HG03565 (cell line): ENCODE measurements around the gene SHH.
"Not testable (repeated sequence)": the region's sequence is repeated elsewhere in the genome, so short reads cannot be mapped to it uniquely, and the experiment has no call there.

Experiments used
- ATAC-seq: cut with Tn5 transposase; IDR thresholded peaks from one replicate; pipeline ENCODE4 v1.9.1; 2021; ENCODE audit warnings: mild to moderate bottlenecking, moderate library complexity; ENCODE audit not compliant: unreplicated experiment

Gene SHH

DNA sequence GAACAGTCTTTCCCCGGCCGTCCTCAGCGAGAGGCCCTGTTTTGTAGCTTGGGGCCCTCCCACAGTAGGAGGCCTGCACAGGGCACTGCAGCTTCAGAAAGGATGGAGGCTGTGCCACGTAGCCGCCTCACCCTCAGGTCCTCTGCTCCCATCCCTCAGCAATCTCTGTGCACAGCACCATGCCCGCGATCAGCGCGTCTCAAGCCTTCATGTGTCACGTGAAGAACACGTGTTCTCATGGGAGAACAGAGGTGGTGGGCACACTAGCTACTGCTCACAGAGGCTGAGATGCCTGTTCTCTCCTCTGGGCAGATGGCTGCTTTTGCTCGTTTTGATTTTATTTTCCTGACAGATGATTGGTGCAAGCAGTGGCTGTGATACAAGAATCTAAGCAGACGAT lies 8.5 kb upstream of the SHH start:
- ATAC-seq = no peak

DNA sequence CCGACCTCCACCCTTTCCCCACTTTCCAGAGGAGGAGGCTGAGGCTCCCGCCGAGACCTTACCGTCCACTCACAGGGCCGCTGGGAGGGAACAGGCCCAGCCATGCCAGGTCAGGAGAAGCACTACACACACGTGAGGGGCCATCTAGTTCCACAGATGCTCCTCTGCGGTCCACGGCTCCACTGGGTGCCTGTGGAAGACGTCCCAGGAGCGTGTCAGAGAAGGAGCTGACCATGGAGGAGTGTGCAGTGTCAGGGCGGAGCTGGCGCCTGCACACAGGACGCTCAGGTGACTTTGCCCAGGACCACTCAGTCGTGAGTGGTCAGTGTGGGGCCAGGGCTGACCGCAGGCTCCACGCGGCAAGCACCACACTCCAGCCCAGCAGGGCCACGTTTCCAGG lies 8.0 kb upstream of the SHH start:
- no peak for ATAC-seq

DNA sequence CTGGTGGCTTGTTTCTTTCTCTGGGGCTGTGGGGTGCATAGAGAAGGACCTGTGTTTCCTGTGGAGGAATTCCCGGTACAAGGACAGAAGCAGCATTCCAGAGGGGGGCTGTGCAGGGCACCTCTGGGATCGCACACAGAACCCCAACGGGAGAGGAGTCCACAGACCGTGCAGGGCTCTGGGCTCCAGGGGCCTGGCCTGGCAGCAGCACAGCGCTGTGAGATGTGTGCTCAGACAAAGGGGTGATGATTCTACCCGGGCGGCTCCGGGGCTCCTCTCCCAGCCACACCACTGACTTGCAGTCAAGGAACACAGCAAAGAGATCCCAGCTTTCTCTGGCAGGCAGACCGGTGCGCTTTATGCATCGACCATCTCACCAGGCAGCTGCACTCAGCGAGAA lies 6.9 kb upstream of the SHH start:
- ATAC-seq = no peak

DNA sequence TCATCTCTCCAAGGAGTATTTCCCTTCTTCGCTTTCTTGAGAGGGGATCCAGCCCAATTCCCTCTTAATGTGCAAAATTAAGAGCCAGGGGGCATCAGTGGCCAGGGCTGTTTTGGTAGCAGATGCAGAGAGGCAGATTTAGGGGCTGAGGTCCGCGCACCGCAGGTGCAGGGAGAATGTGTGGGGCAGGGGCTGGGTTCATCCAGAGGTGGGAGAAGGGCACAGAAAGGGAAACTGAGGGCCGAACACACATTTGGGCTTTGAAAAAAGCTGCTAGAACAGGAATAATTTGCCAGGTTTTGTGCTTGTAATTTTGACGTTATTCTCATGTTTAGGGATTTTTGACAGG lies 6.5 kb upstream of the SHH start:
- no peak for ATAC-seq

DNA sequence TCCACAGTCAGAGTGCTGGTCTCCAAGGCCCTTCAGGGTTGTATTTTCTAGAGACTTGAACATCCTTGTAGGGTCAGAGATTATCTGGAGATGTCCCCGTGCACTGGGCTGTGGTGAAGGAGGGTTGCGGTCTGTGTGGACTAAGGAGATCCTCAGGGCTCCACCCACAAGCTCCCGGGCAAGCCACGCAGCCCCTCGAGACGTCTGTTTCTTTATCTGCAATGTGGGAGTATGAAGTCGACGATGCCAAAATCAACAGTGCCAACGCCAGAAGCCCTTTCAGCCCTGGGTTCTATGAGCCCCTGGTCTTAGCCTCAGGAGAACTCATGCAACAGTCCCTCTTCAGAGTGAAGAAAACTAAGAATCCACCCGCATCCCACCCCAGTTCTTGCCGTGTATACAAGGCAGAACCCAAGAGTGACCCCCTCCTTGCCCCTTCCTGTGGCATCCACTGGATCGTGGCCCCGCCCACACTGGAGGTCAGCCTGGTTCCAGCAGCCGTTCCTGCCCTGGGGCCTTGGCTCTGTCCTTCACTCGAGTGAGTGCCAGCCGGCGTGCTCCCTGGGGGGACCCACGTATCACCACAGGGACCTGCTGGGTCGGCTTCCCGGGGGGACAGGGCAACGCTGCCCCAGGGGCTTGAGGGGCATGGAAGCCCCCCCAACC lies 6.0 kb upstream of the SHH start:
- no peak for ATAC-seq

DNA sequence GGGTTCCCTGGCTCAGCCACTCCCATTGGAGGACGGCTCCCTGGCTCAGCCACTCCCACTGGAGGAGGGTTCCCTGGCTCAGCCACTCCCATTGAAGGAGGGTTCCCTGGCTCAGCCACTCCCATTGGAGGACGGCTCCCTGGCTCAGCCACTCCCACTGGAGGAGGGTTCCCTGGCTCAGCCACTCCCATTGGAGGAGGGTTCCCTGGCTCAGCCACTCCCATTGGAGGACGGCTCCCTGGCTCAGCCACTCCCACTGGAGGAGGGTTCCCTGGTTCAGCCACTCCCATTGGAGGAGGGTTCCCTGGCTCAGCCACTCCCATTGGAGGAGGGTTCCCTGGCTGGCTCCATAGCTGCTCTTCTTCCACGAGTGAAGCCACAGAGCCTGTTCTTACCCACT lies 5.3 kb upstream of the SHH start:
- not testable (repeated sequence) for ATAC-seq

DNA sequence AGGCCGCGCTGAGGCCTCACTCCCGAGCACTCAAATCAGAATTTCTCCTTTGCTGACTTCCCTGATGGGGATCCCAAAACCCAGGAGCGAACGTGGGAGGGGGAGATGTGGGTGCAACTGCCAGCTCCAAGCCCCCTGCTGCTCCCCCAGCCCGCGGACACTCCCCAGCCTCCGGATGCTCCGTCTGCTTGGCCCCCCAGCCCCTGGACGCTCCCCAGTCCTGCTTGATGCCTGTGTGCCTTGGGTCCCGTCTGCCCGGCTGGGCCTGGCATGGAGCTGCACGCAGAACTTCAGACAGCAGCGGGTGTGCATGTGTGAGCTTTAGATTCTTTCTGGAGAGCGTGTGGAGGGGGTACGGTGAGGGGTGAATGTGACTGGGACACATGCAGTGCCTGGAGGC lies 4.7 kb upstream of the SHH start:
- no peak for ATAC-seq

DNA sequence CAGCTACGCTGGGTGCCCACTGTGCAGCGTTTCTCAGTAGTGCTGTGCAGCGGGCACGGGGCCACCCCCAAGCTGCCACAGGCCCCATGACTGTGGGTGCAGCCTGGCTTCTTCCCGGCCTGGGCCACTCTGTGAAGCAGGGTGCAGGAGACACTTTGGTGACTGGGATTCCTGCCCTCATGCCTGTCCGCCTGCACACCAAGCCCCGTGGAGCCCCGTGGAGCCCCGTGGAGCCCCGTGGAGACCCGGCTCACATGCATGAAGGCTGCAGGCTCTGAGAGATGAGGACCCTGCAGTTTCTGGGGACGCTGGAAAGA lies 3.9 kb upstream of the SHH start:
- no peak for ATAC-seq

DNA sequence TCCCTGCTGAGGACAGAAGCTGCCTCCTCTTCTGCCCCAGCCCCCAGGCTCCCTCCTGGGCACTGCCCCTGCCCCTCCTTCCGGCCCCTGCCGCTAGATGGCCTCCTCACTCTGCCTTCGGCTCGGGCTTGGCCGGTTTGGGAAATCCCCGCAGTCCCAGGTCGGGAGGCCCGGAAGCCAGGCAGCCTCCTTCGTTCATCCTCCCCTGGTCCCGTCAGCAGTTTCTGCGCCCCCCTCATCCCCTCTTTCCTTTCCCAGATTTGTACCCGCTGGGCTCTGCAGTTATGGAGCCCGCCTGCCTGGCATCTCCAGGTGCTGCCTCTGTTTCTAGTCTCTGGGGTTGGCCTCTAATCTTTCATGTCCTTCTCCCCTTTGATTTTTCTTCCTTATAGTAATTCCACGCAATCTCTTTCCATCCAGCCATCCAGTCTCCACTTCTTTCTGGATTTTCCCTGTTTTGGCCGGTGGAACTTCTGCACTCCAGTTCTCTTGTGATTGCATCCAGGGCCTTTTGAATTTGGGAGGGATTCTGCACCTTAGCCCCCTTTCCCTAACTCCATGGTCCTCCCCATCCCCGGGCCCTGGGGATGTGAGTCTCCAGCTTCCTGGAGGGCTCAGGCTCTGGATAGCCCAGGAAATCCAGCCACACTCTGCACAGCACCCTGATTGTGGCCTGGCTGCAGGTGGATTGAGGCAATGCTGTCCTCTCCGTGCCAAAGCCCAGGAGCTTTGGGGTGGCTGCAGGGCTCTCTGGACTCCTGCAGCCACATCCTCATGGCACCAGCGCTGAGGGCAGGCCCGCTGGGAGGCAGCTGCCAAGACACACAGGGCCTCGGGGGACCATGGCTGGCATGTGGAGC lies 3.3 kb upstream of the SHH start:
- peak; percentile 88 for ATAC-seq

DNA sequence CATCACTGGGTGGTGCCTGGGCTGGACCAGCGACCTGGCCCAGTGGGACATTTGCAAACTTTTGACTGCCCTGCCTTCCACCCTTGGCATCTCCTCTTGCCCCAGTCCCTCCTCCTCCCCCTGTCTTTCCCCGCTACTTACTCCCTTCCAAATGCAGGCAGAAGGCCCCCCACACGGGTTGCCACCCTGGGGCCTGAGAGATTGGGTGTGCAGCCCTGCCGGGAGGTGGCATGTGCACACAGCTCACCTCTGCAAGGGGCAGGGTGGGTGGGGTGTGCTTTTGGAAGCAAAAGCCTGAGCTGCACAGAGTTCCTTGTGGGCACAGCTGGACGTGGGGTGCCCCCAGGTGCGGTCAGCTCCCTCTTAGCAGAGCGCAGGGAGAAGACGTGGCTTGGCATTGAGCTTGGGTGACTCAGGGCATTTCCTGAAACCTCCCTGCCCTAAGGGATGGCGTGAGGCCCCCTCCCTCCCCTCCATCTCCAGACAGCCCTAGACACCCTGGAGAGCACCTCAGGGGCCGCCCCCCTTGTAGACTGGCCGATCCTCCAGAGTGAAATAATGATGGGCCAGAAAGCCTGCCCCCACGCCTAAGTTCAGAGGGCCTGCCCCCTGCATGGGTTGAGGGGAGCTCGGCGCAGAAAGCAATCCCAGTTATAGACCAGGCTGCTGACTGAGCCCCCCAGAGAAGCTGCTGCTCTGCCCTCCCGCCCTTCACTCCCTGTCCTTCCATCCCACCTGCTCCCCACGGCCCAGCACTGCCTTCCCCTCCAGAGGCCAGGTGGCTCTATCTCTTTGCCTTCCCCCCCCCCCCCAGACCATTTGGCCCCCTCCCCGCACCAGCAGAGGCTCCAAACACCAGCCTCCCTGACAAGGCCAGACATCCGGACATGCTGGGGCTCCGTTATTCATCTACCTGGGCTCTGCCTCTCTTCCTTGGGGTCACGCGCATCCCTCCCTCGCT lies 2.3 kb upstream of the SHH start:
- ATAC-seq = no peak

DNA sequence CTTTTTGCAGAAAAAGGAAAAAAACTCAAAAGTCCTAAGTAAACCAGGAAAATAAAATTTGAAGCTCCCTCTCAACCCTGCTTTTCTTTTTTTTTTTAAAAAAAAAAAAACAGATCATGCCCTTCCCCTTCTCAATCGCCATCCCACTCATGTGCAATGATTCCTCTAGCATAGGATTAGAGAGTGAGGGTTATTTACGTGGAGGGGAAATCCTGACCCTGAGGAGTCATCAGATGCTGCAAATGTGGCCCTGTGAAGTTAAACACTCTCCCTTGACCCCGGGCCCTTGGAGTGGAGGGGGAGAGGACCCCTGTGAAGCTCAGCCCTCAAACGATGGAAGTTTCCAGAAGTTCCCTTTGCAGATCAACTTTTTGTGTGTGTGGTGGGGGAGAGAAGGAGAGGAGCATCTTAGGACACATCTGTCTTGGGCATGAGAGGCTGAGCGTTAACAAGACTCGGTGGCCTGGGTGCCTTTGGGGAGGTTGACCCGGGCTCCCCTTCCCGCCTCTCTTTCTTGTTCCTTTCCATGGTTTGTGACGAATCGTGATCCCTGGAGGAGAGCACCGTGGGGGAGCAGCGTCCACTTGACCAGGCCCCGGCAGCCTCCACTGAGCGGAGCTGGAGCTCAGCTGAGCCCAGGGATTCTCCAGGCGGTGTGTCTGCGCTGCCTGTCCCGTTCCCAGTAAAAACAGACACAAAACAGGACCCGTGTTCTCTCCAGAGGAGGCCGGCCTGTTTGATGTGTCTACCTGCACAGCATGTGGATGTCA lies 1.5 kb upstream of the SHH start:
- no peak for ATAC-seq

DNA sequence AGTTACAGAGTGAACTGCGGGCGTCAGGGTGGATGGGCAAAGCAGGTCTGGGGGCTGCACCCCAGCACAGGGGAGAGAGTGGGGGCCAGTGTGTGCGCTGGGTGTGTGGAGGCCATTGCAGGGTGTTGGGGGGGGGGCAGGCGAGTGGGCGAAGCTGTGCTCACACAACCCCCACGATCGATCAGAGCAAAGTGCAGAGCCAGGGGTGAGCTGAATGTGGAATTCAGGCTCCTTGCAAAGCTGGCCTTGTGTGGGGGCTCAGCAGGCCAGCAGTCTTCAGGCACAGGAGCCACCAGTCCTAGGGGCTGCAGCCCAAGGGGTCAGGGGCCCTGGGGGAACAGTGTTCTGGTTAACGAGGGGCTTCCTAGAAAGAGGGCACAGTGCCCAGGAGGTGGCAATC lies 862 bp upstream of the SHH start:
- ATAC-seq = no peak

DNA sequence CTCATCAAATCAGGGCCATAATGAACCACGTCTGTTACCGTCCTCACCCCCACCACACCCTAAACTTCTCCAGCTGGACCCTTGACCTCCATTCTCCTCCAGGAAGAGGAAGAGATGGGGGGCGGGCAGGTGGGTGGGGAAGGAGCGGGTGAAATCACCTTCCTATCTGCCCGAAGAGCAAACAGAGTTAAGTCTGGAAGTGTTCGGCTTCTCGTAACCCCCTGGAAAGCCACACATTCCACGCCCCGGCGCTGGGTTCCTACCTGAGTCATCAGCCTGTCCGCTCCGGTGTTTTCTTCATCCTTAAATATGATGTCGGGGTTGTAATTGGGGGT lies 736 bp downstream of the SHH start:
- no peak for ATAC-seq

DNA sequence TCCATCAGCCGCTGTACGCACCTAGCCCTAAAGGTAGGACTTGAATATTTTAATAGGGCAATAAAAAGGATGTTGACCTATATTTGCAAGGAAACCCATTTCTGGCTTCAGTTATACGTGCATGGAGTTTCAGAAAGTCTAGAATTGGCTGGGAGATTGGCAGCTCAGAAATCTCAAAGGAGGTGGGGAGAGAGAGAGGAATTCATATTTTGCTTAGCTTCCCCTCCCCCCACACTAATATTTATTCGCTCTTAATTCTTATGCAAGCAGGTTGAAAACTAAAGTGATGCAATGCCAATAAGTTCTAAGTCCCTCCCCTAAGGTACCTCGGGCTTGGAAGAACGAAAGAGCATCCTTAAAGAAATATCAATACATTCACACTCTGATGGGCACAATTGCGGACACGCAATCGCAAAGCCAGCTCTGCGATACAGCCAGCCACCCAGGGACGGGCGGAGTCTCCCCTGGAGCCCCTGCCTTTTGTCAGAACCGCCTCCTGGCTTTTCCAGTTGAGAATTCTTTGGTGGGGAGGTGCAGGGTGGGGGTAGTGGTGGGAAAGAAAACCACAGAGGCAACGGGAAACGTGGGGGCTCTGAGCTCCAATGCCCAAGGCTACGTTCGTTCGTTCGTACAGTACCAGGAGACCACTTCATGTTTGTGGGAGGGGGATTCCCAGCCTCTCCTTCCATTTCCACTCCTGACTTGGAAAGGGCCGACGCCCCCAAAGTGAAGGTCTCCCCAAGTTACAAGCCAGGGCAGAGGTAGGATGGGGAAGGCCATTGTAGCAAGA lies 1.3 kb downstream of the SHH start:
- ATAC-seq = no peak

DNA sequence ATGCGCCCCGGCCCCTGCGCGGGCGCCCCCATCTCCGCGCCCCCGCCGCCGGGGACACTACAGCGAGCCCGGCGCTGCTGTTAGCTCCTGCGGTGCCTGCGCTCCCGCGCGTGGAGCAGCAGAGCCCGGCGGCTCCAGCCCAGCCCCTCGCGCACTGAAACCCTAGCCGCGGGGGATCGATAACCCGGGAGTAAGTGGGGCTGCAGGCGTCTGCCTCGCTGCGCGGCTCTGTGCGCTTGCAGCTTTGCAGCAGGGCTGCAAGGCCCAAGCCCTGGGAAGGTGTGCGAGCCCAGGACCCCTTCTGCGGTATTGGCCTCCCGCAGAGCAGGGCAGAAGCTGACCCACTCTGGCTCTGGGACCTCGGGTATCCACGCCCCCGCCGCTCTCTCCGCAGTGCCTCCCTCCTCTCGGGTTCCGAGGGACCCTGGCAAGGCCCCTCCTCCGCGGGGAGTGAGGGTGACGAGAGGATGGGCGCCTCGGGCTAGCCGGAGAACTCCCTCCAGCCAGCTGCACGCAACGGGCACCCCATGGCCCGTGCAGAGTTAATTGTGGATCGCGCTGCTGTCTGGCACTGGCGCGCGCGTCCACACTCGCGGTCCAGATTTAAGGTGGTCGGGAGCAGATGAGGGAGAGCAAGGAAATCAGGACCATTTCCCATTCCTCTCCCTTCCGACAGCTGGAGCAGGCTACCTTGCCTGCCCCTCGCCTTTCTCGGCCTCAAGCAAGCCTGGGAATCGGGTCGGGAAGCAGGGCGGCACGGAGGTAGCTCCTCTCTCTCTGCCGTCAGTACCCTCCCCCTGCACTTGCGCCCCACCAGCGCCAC lies 2.1 kb downstream of the SHH start:
- ATAC-seq = no peak

DNA sequence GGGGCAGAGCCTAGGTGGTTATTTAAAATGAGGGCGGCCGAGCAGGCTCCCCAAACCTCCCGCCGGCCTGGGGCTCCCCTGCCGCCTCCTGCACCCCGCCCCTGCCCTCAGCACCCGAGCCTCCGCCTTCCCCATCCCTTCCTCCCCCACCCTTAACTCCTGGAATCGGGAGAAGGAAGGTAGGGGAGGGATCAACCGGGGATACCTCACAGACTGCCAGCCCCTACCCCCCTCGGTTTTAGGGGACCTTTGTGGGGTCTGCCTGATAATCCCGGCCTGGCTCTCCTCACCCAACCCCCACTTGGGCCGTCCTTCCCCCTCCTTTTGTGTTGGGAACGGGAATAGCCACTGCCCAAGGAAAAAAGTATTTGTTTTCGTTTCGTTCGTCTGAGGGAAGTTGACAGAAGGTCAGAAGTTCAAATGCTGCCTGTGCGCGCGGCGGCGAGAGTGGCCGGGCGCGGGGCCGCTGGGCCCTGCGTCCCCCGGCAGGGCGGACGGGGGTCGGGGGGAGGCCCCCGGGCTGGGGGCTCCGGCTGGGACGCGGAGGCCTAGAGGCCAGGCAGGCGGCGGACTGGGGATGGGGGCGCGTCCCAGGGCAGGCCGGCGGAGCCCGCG lies 2.8 kb downstream of the SHH start:
- ATAC-seq = no peak

DNA sequence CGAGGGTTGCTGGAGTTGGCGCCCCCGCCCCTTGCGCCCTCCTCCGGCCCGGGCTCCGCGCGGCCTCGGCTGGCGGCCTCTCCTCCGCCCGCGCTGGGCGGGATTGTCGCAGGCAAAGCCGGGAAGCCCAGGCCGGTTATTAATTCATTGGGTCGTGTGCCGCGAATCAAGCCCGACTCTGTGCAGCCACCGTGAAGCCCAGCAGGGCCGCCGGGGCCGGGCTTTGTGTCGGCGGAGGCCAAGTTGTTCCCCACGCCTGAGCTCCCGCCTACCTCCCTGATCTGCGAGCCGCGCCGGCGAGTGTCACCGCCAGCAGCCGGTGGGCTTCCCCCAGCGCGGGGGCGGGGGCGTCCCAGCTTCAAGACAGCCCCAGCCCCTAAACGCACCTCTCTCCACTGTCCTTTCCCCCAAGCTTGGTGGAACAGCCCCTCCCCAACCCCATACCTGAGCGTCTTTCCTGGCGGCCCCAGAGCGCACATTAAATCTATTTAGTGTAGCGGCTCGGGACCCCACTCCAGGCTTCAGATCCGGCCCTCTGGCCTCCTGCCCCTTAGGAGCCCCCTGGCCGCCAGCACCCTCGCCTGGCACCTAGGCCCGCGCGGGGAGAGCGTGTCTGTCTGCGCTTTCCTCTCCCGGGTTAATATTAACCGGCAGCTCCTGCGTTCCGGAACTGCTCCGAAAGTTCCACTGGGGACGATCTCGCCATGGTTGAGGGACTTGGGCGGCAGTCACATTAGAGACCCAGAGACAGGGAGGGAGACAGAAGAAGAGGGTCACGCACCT lies 3.5 kb downstream of the SHH start:
- ATAC-seq = no peak
